T-helper 1 cell treated with Interleukin-12 subunit alpha and Interleukin-12 subunit beta and Interleukin-4 antibody, amounts not matched to agents 30 ng/mL and 1 ng/mL, for 36 hours (primary cell): Measurements from ENCODE around the gene ZNF200. TPM values are rescaled to one million over a fixed set of nuclear protein-coding genes. Genes with fewer than 3 reads are reported as not detected.

ENCODE experiments used
- intact Hi-C: fragments of 100-400 bp; cut with micrococcal nuclease; formaldehyde crosslinking; loops from one replicate; pipeline ENCODE4 v1.15.1; 2024
- total RNA-seq: library from RNA; stranded (reverse); gene quantifications from 2 replicates; pipeline ENCODE4 v1.2.3, GENCODE V29; 2022

ZNF200 gene
- total RNA-seq, 1 donor from 2014 or later: 19.6 TPM

DNA sequence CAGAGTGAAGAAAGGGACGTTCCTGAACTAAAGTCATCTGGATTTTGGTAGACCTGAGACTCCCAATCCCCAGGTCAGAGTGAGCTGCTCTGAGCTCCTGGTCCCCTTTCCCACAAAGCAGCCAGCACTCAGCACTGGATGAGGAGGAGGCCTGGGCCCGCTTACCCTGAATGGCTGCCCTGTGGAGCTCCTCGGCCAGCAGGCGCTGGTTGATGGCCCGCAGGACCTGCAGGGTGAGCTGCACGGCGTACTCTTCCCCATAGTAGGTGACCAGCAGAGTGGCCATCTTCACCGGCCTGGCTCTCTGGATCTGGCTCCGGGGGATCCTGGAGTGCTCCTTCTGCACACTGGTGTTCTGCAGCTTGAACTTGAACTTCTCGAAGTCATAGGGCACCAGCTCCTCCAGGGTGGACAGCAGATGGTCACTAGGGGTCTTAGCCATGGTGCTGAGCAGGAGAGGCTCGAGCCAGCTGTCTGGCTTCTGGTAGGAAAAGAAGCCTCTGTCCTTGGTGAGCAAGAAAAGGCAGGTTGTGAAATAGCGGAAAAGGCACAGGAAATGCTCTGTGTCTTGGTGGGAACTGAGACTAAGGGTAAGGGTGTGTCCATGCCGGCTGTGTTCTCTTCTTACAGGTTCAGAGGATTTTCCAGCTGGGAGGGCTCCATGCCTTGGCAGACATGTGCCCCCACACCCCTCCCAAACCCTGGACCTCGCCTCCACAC is 21.3 kb upstream of the ZNF200 start, which contains the start of gene MEFV:
Gene MEFV, minus strand, starts transcription at position 488 of the 720 bp plus-strand sequence. Its CDS starts 46 bp downstream, at position 442.
- intact Hi-C loops: no loop called here

GRCh38 chr16:3254309-3254708 is 19.4 kb upstream of the ZNF200 start:
- intact Hi-C loops: no loop called here

DNA sequence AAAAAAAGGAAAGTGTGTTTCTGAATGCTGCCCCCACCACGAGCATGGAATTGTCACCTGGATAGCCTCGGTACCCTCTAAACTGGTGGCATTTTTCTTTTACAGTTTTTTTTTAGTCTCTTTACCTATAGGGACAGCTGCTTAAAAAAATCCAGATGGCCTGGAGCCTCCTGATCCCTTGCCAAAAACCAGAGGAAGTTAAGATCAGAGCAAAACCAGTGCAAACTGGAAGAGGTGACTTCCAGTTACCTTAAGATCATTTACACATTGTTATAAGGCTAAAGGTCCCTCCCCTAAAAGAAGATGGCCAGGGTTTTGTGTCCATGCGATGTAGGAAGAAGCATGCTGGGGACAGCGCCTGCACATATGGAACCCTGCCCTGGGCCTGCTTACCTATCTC is 18.0 kb upstream of the ZNF200 start:
- intact Hi-C loops: no loop called here

GRCh38 chr16:3249451-3249850 is 14.5 kb upstream of the ZNF200 start:
- intact Hi-C loops: no loop called here

- intact Hi-C loops: no loop called here
These were observed 14.1 kb upstream of the ZNF200 start for GRCh38 chr16:3249020-3249419.

DNA sequence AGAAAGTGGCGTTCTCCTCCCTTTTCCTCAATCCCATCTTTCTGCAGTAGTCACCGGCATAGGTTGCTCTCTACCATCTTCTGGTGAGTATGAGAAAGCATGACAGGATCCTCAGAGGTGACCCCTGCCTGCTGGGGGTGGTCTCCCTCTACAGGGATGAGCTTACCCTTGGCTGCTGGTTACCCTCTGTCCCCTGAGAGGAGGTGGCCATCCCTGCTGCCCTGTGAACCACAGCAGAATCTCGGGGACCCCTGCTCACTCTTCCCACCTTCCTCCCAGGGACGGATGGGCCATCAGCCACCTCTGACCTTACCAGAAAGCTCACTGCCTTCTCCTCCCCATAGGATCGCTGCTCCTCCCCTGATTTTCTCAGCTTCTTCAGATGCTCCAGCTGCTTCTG is 13.6 kb upstream of the ZNF200 start:
- intact Hi-C loops: no loop called here

GRCh38 chr16:3246876-3247275 is 11.9 kb upstream of the ZNF200 start:
- intact Hi-C loops: no loop called here

DNA sequence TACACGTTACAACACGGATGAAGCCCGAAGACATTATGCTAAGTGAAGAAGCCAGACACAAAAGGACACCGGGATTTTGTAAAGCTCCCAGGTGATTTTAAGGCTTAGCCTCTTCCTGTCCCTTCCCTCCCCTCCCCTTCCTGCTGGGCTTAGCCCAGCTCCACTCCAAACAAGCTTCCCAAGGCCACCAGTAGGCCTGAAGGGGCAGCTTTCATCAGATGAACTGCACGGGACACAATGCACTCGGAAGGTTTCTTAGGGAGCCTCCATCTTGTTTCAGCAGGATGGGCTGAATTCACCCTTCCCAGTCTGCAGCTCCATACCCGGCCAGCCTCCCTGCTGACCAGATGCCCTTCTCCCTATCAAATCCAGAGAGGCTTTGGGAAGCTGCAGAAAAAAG is 11.0 kb upstream of the ZNF200 start:
- intact Hi-C loops: no loop called here

DNA sequence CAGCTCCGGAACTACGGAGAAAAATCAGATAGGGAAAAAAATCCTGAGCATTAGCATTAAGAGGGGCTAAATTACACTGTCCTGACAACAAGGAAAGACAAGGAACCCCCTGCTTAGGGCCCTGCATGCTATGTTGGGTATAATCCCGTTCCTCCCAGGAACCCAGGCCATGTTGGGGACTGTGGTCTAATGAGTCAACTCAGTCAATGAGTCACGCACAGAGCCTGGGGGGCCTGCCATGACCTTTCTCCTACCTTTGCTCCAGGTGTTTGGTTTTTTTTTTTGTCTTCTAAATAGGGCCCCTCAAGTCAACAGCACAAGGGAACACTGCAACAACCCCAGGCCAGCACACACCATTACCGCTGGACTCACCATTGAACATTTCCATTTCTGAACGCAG is 8.9 kb upstream of the ZNF200 start:
- intact Hi-C loops: no loop called here

GRCh38 chr16:3242709-3243108 is 7.8 kb upstream of the ZNF200 start:
- intact Hi-C loops: no loop called here

DNA sequence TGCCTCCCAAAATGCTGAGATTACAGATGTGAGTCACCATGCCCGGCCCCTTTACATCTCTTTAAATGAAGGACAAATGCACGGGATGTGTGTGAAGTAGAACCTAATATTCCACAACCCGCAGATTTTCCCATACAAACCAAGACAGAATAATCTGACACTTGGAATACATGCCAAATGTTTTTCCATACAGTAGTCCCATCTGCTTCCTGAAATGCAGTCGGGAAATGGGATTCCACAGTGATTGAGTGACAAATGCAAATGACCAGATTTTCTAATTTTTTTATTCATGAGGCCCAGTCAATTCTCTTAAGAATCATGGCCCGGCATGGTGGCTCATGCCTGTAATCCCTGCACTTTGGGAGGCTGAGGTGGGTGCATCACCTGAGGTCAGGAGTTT is 6.8 kb upstream of the ZNF200 start:
- intact Hi-C loops: no loop called here

- intact Hi-C loops: loop anchor here (1.0 to 5.0 kb wide), 8 partner anchors 21 to 264 kb away; partner anchors contain the start of genes OR1F1, TIGD7, ZNF174 and ZNF263
These were observed 1.1 kb upstream of the ZNF200 start for GRCh38 chr16:3235856-3236669.

- intact Hi-C loops: loop anchor here (2.0 kb wide), 2 partner anchors 20 to 70 kb away; partner anchors contain the start of genes TIGD7 and ZNF75A
These were observed 458 bp downstream of the ZNF200 start for GRCh38 chr16:3234543-3234856.

- intact Hi-C loops: no loop called here
These were observed 10.9 kb downstream of the ZNF200 start for GRCh38 chr16:3223913-3224515.

DNA sequence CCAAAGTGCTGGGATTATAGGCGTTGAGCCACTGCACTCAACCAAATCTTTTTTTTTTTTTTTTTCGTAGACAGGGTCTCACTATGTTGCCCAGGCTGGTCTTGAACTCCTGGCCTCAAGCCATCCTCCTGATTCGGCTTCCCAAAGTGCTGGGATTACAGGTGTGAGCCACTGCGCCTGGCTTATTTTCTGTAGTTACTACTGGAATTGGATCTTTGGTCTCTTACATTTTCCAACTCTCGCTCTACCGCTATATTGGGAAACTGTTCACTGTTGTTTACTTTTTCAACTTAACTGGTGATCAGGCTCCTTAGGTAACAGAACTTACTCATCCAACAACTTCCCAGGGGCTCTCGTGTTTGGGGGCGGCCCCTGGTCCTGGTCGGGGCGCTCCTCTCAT is 14.1 kb downstream of the ZNF200 start:
- intact Hi-C loops: no loop called here

DNA sequence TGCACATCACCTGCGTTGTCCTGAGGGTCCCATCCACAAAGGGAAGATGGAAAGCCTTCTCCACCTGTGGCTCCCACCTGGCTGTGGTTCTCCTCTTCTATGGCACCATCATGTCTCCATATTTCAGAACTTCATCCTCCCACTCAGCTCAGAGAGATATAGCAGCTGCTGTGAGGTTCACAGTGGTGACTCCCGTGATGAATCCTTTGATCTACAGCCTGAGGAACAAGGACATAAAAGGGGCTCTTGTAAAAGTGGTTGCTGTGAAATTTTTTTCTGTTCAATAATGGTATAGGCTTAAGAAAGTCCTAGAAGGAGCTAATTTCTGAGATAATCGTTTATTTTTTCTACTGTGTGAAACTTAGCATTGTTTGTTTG is 18.7 kb downstream of the ZNF200 start:
- intact Hi-C loops: loop anchor here (5.0 kb wide), 2 partner anchors 66 to 139 kb away; partner anchors contain the start of gene ZNF263

DNA sequence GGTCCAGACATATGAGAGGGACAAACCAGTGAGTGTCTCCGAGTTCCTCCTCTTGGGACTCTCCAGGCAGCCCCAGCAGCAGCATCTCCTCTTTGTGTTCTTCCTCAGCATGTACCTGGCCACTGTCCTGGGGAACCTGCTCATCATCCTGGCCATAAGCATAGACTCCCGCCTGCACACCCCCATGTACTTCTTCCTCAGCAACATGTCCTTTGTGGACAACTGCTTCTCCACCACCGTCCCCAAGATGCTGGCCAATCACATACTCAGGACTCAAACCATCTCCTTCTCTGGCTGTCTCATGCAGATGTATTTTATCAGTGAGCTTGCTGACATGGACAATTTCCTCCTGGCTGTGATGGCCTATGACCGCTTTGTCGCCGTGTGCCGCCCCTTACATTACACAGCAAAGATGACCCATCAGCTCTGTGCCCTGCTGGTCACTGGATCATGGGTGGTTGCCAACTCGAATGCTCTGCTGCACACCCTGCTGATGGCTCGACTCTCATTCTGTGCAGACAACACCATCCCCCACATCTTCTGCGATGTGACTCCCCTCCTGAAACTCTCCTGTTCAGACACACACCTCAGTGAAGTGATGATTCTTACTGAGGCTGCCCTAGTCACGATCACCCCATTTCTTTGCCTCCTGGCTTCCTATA is 19.2 kb downstream of the ZNF200 start:
- intact Hi-C loops: loop anchor here (1.0 to 5.0 kb wide), 4 partner anchors 19 to 138 kb away; partner anchors contain the start of genes ZNF200 and ZNF263

GRCh38 chr16:3214904-3215600 is 19.9 kb downstream of the ZNF200 start:
- intact Hi-C loops: loop anchor here (1.0 to 5.0 kb wide), 4 partner anchors 20 to 138 kb away; partner anchors contain the start of genes ZNF200 and ZNF263

GRCh38 chr16:3212567-3212966 is 22.4 kb downstream of the ZNF200 start:
- intact Hi-C loops: no loop called here

DNA sequence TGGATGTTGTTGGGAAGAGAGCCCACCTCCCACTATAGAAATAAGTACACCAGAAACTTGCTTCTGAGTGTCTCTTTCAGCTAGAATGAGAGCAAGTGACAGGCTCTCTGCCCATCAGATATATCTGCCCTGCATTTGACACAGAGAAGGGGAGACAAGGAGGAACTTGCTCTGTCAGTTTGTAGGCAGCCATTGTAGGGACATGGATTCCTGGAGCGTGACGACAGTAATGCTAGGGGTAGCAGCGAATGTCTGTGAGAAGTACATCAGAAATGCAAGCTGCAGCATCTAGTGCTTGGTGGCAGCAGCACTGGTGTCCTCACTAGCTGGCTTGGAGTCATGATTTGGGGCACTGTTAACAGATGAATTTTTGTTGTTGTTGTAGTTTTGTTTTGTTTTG is 23.0 kb downstream of the ZNF200 start:
- intact Hi-C loops: no loop called here
